KMS-11 (cell line): ENCODE data around the gene ZSWIM6.

Source experiments
- H2AFZ ChIP-seq: fragments of 200-600 bp; sonication (generic); 2 replicates; pipeline ENCODE4 v1.6.1; 2016; ENCODE audit warnings: antibody characterized with exemption, mixed run types, low read depth
- H3K27ac ChIP-seq: fragments of 200-600 bp; sonication (generic); 2 replicates; pipeline ENCODE4 v1.6.1; 2016; ENCODE audit warnings: mild to moderate bottlenecking, mixed run types
- H3K27me3 ChIP-seq: fragments of 200-600 bp; sonication (generic); 2 replicates; pipeline ENCODE4 v1.6.1; 2017; ENCODE audit warnings: mild to moderate bottlenecking, low read depth, mixed run types, moderate library complexity; ENCODE audit not compliant: insufficient read depth
- H3K36me3 ChIP-seq: fragments of 200-600 bp; sonication (generic); 2 replicates; pipeline ENCODE4 v1.6.1; 2017; ENCODE audit warnings: mild to moderate bottlenecking, mixed run types; ENCODE audit not compliant: insufficient read depth
- H3K4me1 ChIP-seq: fragments of 200-600 bp; sonication (generic); 2 replicates; pipeline ENCODE4 v1.6.1; 2016; ENCODE audit warnings: mild to moderate bottlenecking, low read depth, mixed run types; ENCODE audit not compliant: poor library complexity, severe bottlenecking
- H3K4me2 ChIP-seq: fragments of 200-600 bp; sonication (generic); 2 replicates; pipeline ENCODE4 v1.7.0; 2016; ENCODE audit warnings: mild to moderate bottlenecking, mixed run types
- H3K4me3 ChIP-seq: fragments of 200-600 bp; sonication (generic); IDR thresholded peaks from 2 replicates; pipeline ENCODE4 v1.6.1; 2017; ENCODE audit warnings: low read depth, low read length, mixed read lengths; ENCODE audit not compliant: insufficient read depth
- H3K79me2 ChIP-seq: fragments of 200-600 bp; sonication (generic); 2 replicates; pipeline ENCODE4 v1.6.1; 2016; ENCODE audit warnings: low read depth, mixed run types; ENCODE audit not compliant: insufficient read depth
- H3K9ac ChIP-seq: fragments of 200-600 bp; sonication (generic); 2 replicates; pipeline ENCODE4 v1.6.1; 2016; ENCODE audit warnings: mild to moderate bottlenecking, mixed run types
- H4K20me1 ChIP-seq: fragments of 200-600 bp; sonication (generic); 2 replicates; pipeline ENCODE4 v1.6.1; 2016; ENCODE audit warnings: mild to moderate bottlenecking, mixed run types; ENCODE audit not compliant: insufficient read depth
- CTCF ChIP-seq: fragments of 200-600 bp; sonication (generic); conservative IDR thresholded peaks from 2 replicates; pipeline ENCODE4 v1.6.1; 2017; ENCODE audit warnings: low read depth, mild to moderate bottlenecking, antibody characterized with exemption, low read length, moderate library complexity, mixed read lengths

The ZSWIM6 gene

GRCh38 chr5:61287474-61287873 lies 44.6 kb upstream of the ZSWIM6 start:
- H2AFZ ChIP-seq, result no peak overlapping the region
- H3K9ac ChIP-seq, result no peak overlapping the region
- no peak overlapping the region for H3K4me2 ChIP-seq
- no peaks in the 10 kb centered on the region for H3K79me2 ChIP-seq
- no peaks in the 10 kb centered on the region for H3K36me3 ChIP-seq
- no peak overlapping the region for H3K27ac ChIP-seq
- H3K4me3 ChIP-seq, result no peak overlapping the region
- H3K4me1 ChIP-seq, result no peaks in the 10 kb centered on the region
- no peak for TF ChIP-seq CTCF
- H4K20me1 ChIP-seq, result no peaks in the 10 kb centered on the region
- no peaks in the 10 kb centered on the region for H3K27me3 ChIP-seq

DNA sequence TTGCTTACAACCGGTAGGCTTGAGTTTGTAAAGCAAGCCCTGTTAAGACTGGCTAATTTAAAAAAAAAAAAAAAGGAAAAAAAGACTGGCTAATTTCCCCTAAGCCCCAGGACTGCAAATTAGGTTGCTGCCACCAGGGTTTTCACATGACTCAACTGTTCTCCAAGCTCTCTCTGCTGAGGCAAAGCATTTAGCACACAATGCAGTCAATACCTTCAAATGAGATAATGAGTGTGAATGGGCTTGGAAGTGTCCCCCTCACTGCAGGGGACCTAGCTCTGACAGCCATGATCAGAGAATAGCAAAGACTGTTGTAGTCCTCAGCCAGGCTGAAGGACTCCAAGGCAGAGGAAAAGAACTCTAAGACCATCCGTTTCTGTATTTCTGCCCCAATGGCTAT lies 42.8 kb upstream of the ZSWIM6 start:
- no peak overlapping the region for H3K4me2 ChIP-seq
- no peak overlapping the region for H3K27ac ChIP-seq
- TF ChIP-seq CTCF, result no peak
- no peaks in the 10 kb centered on the region for H3K79me2 ChIP-seq
- no peak overlapping the region for H3K9ac ChIP-seq
- no peaks in the 10 kb centered on the region for H3K27me3 ChIP-seq
- no peak overlapping the region for H3K4me3 ChIP-seq
- no peak overlapping the region for H2AFZ ChIP-seq
- H3K4me1 ChIP-seq, result no peaks in the 10 kb centered on the region
- no peaks in the 10 kb centered on the region for H3K36me3 ChIP-seq
- no peaks in the 10 kb centered on the region for H4K20me1 ChIP-seq

DNA sequence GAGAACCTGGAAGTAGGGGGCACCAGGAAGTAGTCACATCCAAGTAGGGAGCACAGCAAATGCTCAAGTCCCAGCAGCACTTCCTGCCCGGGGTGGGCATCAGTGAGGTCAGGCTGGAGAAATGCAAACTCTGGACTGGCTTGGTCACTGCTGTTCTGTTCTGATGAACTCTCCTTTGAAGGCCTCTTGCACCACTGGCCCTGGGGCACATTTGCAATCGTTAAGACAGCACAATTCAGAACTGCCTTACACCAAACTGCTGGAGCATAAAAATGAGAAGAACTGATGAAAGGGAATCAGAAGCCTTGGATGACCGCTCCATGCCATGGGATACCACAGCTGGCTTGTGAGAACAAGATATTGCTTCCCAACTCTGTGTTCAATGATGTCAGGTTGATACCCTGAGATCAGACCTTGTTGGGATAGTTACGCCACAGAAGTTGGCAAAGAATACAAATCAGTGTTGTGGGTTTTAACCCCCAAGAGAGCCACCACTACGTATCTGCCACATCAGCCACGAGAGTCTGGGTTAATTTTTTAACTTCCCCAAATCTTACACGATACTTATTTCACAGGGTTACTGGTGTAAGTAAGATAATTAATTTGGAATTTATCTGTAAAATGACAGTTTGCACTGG lies 42.3 kb upstream of the ZSWIM6 start:
- H3K4me3 ChIP-seq, result no peak overlapping the region

DNA sequence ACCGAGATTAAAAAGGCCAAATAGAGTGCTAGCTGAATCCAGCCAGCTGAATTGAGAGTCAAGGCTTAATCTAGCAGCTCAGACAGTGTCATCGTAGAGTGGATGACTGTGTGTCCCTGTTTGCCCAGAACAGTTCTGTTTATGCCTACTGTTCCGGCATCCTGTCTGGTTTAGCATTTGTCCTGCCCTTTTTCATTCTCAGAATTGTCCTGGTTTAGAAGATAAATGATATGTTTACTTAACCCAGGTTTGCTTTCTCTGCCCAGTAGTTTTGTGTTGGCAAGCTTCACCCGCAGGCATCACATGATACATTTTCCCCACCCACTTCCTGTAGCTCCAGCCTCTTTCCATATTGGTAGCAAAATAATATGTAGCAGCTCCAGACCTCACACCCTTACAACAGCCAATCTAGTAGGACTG lies 41.3 kb upstream of the ZSWIM6 start:
- no peak overlapping the region for H3K4me2 ChIP-seq

More for the DNA sequence above, 42.3 kb upstream of the ZSWIM6 start:
- no peaks in the 10 kb centered on the region for H3K79me2 ChIP-seq
- no peaks in the 10 kb centered on the region for H4K20me1 ChIP-seq
- H3K9ac ChIP-seq, result no peak overlapping the region
- H3K27ac ChIP-seq, result no peak overlapping the region
- no peak overlapping the region for H3K4me2 ChIP-seq
- H3K36me3 ChIP-seq, result no peaks in the 10 kb centered on the region
- H3K27me3 ChIP-seq, result no peaks in the 10 kb centered on the region
- TF ChIP-seq CTCF, result no peak
- no peak overlapping the region for H2AFZ ChIP-seq
- H3K4me1 ChIP-seq, result no peaks in the 10 kb centered on the region

More for the DNA sequence above, 41.3 kb upstream of the ZSWIM6 start:
- H3K9ac ChIP-seq, result no peak overlapping the region
- no peak overlapping the region for H3K27ac ChIP-seq
- H3K79me2 ChIP-seq, result no peaks in the 10 kb centered on the region
- no peaks in the 10 kb centered on the region for H4K20me1 ChIP-seq
- no peak overlapping the region for H3K4me3 ChIP-seq
- no peaks in the 10 kb centered on the region for H3K36me3 ChIP-seq
- no peak for TF ChIP-seq CTCF
- H3K27me3 ChIP-seq, result no peaks in the 10 kb centered on the region
- no peaks in the 10 kb centered on the region for H3K4me1 ChIP-seq
- no peak overlapping the region for H2AFZ ChIP-seq
